Measurements from ENCODE around the gene TRIM34. TPM values are rescaled to one million over a fixed set of nuclear protein-coding genes. Genes with fewer than 3 reads are reported as not detected.

The TRIM34 gene
- total RNA-seq, 1 donor from 2014 or later: not detected

DNA sequence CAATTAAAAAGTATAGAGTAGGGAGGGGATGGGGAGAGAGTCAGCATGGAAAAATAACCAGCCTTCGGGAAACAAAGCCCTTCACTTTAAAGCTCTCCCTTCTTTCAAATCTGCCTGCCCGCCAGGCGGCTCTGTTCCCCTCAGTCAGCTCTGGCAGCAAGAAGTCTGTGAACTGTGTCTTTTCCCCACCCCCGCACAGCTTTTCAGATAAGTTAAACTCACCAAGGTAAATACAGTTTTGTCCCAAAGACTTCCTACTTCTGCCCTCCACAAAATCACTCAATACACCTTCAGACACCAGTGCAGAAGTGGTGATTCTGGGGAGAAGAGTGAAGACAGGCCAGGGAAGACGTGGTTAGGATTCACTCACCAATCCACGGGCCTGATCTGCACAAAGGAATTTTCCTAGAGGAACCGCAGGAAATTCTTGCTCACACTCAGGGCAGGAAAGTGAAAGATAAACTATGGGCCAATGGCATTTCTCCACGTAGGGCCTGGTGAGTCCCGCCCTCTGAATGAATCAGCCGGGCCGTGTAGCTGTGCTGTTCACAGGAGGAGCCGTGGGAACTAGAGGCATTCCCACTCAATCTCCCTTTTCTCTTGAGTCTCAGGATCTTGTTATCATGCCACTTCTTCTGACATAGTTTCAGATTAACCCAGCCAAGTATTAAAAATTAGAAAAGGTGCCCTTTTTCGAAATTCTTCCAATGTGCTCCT is 60.0 kb downstream of the TRIM34 start, which contains the start of gene TRIM5:
TSS of gene TRIM5 (minus strand) at position 429 of the 717 bp plus-strand sequence. CDS start 4,897 bp downstream, outside the sequence.
- H3K4me3 Mint-ChIP-seq (ENCODE audit: unreplicated experiment): peak within 1 kb of the TSS; percentile 74
- TF ChIP-seq, protein P1, sequence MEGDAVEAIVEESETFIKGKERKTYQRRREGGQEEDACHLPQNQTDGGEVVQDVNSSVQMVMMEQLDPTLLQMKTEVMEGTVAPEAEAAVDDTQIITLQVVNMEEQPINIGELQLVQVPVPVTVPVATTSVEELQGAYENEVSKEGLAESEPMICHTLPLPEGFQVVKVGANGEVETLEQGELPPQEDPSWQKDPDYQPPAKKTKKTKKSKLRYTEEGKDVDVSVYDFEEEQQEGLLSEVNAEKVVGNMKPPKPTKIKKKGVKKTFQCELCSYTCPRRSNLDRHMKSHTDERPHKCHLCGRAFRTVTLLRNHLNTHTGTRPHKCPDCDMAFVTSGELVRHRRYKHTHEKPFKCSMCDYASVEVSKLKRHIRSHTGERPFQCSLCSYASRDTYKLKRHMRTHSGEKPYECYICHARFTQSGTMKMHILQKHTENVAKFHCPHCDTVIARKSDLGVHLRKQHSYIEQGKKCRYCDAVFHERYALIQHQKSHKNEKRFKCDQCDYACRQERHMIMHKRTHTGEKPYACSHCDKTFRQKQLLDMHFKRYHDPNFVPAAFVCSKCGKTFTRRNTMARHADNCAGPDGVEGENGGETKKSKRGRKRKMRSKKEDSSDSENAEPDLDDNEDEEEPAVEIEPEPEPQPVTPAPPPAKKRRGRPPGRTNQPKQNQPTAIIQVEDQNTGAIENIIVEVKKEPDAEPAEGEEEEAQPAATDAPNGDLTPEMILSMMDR (IDR thresholded peaks at IDR 0.05; ENCODE audit: partially characterized antibody, unreplicated experiment): no peak

DNA sequence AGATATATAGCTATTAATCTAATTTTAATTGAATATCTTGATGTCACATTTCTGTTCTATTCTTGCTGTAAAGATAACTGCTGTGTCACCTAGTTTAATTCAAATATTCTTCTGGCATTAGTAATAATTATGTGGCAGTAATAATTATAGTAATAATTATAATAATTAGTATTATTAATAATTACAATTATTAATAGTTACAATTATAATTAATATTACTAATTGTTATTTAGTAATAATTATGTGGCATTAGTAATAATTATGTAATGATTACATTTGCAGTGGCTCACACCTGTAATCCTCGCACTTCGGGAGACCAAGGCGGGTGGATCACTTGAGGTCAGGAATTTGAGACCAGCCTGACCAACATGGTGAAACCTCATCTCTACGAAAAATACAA is 61.6 kb downstream of the TRIM34 start:
- Mint-ChIP-seq H3K27me3 (ENCODE audit: unreplicated experiment) (no peaks in the 10 kb centered on the region), H3K36me3 (ENCODE audit: unreplicated experiment) (no peaks in the 10 kb centered on the region), H3K4me3 (ENCODE audit: unreplicated experiment) (no peak overlapping the region), H3K4me1 (ENCODE audit: low read depth, unreplicated experiment) (peaks cover 1% of the 10 kb centered on the region), H3K9me3 (ENCODE audit: unreplicated experiment) (no peaks in the 10 kb centered on the region), H3K27ac (ENCODE audit: unreplicated experiment) (no peak overlapping the region)
- TF ChIP-seq, protein P1 (IDR thresholded peaks at IDR 0.05; ENCODE audit: partially characterized antibody, unreplicated experiment): no peak
- no peak for DNase-seq

More for the DNA sequence above, 60.0 kb downstream of the TRIM34 start, which contains the start of gene TRIM5:
- H3K27ac Mint-ChIP-seq (ENCODE audit: unreplicated experiment): peak within 1 kb of the TSS; percentile 35
- H3K4me1 Mint-ChIP-seq (ENCODE audit: low read depth, unreplicated experiment): peaks cover 1% of the 10 kb centered on the region
- H3K27me3 Mint-ChIP-seq (ENCODE audit: unreplicated experiment): no peaks in the 10 kb centered on the region
- H3K9me3 Mint-ChIP-seq (ENCODE audit: unreplicated experiment): no peaks in the 10 kb centered on the region
- peak; percentile 32 for DNase-seq
- no peaks in the 10 kb centered on the region for H3K36me3 Mint-ChIP-seq (ENCODE audit: unreplicated experiment)

DNA sequence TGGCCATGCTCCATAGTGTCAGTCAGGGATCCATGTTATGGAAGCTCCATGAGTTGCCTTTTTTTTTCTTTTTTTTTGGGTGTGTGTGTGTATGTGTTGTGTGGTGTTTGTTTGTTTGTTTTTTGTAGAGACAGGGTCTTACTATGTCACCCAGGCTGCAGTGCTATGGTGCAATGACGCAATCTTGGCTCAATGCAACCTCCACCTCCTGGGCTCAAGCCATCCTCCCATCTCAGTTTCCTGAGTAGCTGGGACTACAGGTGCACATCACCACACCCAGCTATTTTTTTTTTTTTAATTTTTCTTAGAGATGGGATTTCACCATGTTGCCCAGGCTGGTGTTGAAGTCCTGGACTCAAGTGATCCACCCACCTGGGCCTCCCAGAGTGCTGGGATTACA is 63.7 kb downstream of the TRIM34 start:
- Mint-ChIP-seq H3K27me3 (ENCODE audit: unreplicated experiment) (no peaks in the 10 kb centered on the region), H3K36me3 (ENCODE audit: unreplicated experiment) (no peaks in the 10 kb centered on the region), H3K9me3 (ENCODE audit: unreplicated experiment) (no peaks in the 10 kb centered on the region), H3K27ac (ENCODE audit: unreplicated experiment) (no peak overlapping the region), H3K4me3 (ENCODE audit: unreplicated experiment) (no peak overlapping the region), H3K4me1 (ENCODE audit: low read depth, unreplicated experiment) (peaks cover 1% of the 10 kb centered on the region)
- no peak for DNase-seq
- TF ChIP-seq, protein P1 (IDR thresholded peaks at IDR 0.05; ENCODE audit: partially characterized antibody, unreplicated experiment): no peak

DNA sequence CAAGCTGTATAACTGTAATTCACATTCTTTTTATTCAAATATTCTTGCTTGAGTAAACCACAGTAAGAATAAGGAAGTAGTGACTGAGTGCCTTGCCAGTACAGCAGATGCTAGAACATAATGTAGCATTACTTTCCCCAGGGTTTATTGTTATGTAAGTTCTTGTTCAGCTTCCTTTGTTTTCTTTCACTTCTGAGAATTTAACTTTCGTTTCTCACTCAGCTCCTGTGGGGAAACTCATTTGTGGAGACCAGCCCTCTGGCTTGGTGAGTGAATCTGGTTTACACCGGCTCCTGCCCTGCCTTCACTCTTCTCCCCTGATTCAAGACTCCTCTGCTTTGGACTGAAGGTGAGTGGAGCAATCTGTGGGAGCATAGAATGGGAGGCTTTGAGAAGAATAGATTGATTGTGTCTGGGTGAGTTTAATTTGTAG is 64.8 kb downstream of the TRIM34 start, which contains the start of gene TRIM22:
TSS of gene TRIM22 (plus strand) at position 240 of the 433 bp plus-strand sequence. CDS start 6,443 bp downstream, outside the sequence.
- no peak for DNase-seq
- Mint-ChIP-seq H3K9me3 (ENCODE audit: unreplicated experiment) (no peaks in the 10 kb centered on the region), H3K36me3 (ENCODE audit: unreplicated experiment) (no peaks in the 10 kb centered on the region), H3K4me1 (ENCODE audit: low read depth, unreplicated experiment) (no peaks in the 10 kb centered on the region), H3K27me3 (ENCODE audit: unreplicated experiment) (no peaks in the 10 kb centered on the region), H3K4me3 (ENCODE audit: unreplicated experiment) (peak within 1 kb of the TSS; percentile 27), H3K27ac (ENCODE audit: unreplicated experiment) (peak within 1 kb of the TSS; percentile 13)
- TF ChIP-seq, protein P1 (IDR thresholded peaks at IDR 0.05; ENCODE audit: partially characterized antibody, unreplicated experiment): no peak

DNA sequence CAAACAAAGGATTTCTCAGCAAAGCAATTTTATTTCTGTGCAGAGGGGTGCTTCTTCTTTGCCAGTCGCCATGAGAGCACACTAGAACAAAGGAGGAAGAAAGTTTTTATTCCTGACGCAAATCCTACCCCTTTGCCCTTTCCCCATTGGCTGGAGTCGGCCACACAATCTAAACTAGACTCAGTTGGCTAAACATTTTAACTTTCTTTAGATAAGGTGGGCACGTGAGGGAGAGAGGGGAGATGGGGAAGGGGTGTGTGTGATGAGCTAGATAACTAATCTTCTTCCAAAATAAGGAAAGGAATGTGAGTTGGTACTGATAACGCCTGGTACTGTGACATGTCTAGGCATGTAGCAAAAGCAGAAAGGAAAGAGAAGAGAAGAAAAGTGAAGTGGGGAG is 65.4 kb downstream of the TRIM34 start:
- H3K9me3 Mint-ChIP-seq (ENCODE audit: unreplicated experiment): no peaks in the 10 kb centered on the region
- no peaks in the 10 kb centered on the region for H3K36me3 Mint-ChIP-seq (ENCODE audit: unreplicated experiment)
- no peaks in the 10 kb centered on the region for H3K4me1 Mint-ChIP-seq (ENCODE audit: low read depth, unreplicated experiment)
- H3K27me3 Mint-ChIP-seq (ENCODE audit: unreplicated experiment): no peaks in the 10 kb centered on the region
- TF ChIP-seq, protein P1 (IDR thresholded peaks at IDR 0.05; ENCODE audit: partially characterized antibody, unreplicated experiment): no peak
- H3K4me3 Mint-ChIP-seq (ENCODE audit: unreplicated experiment): no peak overlapping the region
- H3K27ac Mint-ChIP-seq (ENCODE audit: unreplicated experiment): no peak overlapping the region
- no peak for DNase-seq

Measured in glutamatergic neuron (in vitro differentiated cells).